ENCODE results near the gene ZNF26.

ZNF26 gene

DNA sequence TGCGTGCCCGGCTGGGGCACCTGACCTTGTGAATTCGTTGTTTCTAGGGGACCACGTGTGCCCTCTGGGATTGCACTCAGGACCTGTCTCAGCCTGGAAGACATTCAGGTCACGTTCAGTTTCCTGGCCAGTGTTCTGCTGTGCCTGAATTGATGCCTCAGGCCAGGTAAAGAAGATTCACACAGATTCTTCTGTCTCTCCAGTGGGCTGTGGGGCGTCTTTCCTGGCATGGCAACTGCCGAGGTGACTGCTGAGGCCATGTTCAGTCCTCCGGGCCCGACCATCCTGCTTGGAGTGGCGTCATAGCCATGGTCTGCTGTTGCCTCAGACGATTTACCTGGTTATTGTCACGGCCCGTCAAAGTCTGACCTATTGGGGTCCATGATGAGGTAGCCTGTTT, 43.6 kb upstream of the ZNF26 start:
- Histone ChIP-seq H3K27ac (no peak overlapping the region), H3K27me3 (ENCODE audit: insufficient read depth, low read depth, severe bottlenecking) (no peaks in the 10 kb centered on the region), H3K36me3 (peaks cover 55% of the 10 kb centered on the region), H3K9me3 (ENCODE audit: severe bottlenecking) (peaks cover 30% of the 10 kb centered on the region), H3K4me3 (ENCODE audit: low read depth, low read length) (no peak overlapping the region)
- TF ChIP-seq, protein P1, sequence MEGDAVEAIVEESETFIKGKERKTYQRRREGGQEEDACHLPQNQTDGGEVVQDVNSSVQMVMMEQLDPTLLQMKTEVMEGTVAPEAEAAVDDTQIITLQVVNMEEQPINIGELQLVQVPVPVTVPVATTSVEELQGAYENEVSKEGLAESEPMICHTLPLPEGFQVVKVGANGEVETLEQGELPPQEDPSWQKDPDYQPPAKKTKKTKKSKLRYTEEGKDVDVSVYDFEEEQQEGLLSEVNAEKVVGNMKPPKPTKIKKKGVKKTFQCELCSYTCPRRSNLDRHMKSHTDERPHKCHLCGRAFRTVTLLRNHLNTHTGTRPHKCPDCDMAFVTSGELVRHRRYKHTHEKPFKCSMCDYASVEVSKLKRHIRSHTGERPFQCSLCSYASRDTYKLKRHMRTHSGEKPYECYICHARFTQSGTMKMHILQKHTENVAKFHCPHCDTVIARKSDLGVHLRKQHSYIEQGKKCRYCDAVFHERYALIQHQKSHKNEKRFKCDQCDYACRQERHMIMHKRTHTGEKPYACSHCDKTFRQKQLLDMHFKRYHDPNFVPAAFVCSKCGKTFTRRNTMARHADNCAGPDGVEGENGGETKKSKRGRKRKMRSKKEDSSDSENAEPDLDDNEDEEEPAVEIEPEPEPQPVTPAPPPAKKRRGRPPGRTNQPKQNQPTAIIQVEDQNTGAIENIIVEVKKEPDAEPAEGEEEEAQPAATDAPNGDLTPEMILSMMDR (IDR thresholded peaks at IDR 0.05; ENCODE audit: low read depth, low read length), result no peak
- no peak for DNase-seq

DNA sequence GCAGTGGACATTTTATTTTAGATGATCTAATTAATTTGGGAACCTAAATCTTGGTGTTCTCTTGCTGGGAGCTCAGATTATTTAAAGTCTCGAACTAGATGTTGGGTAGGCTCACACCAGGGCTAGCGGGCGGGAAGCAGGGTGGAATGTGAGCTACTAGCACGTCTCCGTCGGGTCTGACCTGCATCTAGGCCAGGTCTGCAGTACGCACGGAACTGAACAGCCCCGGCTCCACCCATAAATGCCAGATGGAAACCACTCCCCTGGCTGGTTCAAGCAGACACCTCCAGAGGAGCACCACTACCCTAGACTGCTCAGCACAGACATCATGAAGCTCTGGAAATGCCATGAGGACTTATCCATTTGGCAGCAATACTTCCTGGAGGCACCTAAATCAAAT, 40.4 kb upstream of the ZNF26 start:
- TF ChIP-seq, protein P1 (IDR thresholded peaks at IDR 0.05; ENCODE audit: low read depth, low read length), result no peak
- Histone ChIP-seq H3K4me3 (ENCODE audit: low read depth, low read length) (no peak overlapping the region), H3K9me3 (ENCODE audit: severe bottlenecking) (peaks cover 26% of the 10 kb centered on the region), H3K27ac (no peak overlapping the region), H3K27me3 (ENCODE audit: insufficient read depth, low read depth, severe bottlenecking) (no peaks in the 10 kb centered on the region), H3K36me3 (peaks cover 59% of the 10 kb centered on the region)
- no peak for DNase-seq

DNA sequence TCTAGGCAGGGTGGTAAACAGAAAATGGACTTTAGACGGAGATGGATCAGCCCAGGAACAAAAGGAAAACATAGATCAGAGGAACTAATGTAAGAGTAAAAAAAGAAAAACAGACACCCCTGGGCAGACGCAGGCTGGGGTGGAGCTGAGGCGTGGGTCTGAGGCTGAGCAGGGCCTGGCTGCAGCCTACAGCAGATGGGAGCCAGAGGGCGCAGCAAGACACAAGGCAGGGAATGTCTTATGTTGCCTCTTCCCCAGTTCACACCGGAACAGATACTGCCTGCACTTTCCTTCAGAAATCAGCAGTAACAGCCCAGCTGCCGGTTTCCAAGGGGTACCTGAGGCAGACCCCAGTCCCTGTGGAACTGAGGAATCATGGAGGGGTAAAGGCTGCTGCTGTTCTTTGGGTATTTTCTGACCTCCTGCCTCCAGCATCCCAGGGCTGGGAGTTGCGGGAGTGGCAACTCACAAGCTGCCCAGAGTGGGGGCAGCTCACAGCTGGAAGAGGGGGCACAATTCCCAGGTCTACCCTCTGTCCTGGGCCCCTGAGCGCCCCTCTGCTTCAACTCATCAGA, 39.8 kb upstream of the ZNF26 start:
- Histone ChIP-seq H3K4me3 (ENCODE audit: low read depth, low read length) (no peak overlapping the region), H3K27ac (no peak overlapping the region), H3K27me3 (ENCODE audit: insufficient read depth, low read depth, severe bottlenecking) (no peaks in the 10 kb centered on the region), H3K36me3 (peaks cover 54% of the 10 kb centered on the region), H3K9me3 (ENCODE audit: severe bottlenecking) (peaks cover 27% of the 10 kb centered on the region)
- TF ChIP-seq, protein P1 (IDR thresholded peaks at IDR 0.05; ENCODE audit: low read depth, low read length), result peak; percentile 17; the same call in 1 of the 2 replicates
- no peak for DNase-seq

DNA sequence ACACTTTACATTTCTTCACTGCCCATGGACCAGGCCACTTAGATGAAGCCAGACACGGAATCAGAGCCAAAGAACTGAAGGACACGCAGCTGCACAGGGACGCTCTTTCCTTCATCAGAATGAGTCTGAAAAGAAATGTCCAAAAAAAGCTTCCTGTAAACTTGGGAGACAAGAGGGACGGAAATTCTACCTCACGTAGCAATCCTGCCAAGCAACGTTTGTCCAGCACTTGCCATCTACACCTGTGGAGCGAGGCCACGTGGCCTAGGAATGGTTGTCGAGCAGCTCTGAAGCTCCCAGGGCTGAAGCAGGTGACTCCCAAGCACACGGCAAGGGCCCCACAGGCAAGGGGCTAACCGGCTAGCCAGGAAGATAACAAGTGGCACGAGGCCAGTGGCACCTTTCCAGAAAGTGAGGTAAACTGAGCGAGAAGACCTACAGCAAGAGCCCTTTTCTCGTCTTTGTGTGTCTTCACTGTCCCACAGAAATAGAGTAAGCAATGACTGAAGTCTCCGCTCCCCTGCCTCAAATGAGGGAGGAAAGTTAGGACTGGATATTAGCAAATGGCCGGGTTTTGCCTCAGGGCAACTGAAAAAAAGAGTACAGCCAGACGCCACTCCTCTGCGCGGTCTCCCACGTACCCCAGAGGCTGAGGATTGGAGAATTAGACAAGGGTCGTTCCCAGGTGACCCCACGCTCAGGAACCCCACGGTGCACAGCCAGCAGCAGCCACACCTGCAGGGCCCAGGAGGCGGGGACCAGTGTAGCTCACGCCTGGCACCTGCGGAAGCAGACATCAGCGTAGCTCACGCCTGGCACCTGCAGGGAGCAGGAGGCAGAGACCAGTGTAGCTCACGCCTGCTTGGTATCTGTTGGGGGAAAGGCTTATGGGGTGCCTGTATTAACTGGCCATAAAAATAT, 37.8 kb upstream of the ZNF26 start:
- Histone ChIP-seq H3K4me3 (ENCODE audit: low read depth, low read length) (no peak overlapping the region), H3K36me3 (peaks cover 34% of the 10 kb centered on the region), H3K9me3 (ENCODE audit: severe bottlenecking) (peaks cover 35% of the 10 kb centered on the region), H3K27me3 (ENCODE audit: insufficient read depth, low read depth, severe bottlenecking) (no peaks in the 10 kb centered on the region), H3K27ac (no peak overlapping the region)
- no peak for DNase-seq
- TF ChIP-seq, protein P1 (IDR thresholded peaks at IDR 0.05; ENCODE audit: low read depth, low read length), result no peak

DNA sequence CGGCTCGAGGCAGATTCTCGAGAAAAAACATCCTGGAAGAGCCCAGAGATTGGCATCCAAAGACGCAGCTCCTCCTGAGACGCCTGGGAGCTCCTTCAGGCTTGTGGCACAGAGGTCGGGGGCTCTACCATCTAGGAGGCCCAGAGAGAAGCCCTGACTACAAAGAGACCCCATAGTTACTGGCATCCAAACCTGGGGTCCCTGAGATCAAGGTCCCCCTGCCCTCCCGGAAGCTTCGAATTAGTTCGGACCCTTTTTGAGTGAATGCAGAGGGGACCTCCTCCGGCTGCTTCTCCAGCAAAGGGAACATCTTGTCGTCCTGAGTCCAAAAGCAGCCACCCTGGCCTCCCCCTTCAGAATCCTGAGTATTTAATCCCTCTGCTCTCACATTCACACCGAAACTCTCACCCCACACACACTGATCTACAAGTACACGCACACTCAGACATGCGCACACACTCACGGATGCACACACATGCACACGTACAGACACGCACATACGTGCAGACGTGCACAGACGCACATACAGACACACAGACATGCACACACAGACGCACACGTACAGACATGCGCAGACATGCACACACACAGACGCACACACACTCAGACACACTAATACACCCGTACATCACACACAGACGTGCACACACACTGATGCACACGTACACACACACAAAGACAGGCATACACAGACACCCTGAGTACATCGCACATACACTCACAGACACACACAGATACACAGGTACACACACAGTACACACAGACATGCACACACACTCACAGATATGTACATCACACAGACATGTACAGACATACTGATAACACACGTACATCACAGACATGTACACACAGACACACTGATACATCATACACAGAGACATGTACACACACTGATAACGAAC, 36.0 kb upstream of the ZNF26 start:
- DNase-seq, result no peak
- Histone ChIP-seq H3K9me3 (ENCODE audit: severe bottlenecking) (peaks cover 40% of the 10 kb centered on the region), H3K4me3 (ENCODE audit: low read depth, low read length) (no peak overlapping the region), H3K27me3 (ENCODE audit: insufficient read depth, low read depth, severe bottlenecking) (no peaks in the 10 kb centered on the region), H3K36me3 (peaks cover 18% of the 10 kb centered on the region), H3K27ac (no peak overlapping the region)
- TF ChIP-seq, protein P1 (IDR thresholded peaks at IDR 0.05; ENCODE audit: low read depth, low read length), result no peak
